Measurements from ENCODE around the gene CFD. TPM values are rescaled to one million over a fixed set of nuclear protein-coding genes. Genes with fewer than 3 reads are reported as not detected.
"Not testable (repeated sequence)": the region's sequence is repeated elsewhere in the genome, so short reads cannot be mapped to it uniquely, and the experiment has no call there.

CFD gene
- total RNA-seq, 4 donors from 2014 or later, result 1,367 to 3,469 (median 2,171) TPM

GRCh38 chr19:850221-850978, 9.1 kb upstream of the CFD start:
- no peak for TF ChIP-seq CTCF (IDR thresholded peaks at IDR 0.05)
- ATAC-seq (ENCODE audit: low FRiP score) (peak; percentile 80), DNase-seq (ENCODE audit: low spot score) (peak; percentile 65)

- TF ChIP-seq CTCF (IDR thresholded peaks at IDR 0.05), result no peak
- ATAC-seq (ENCODE audit: low FRiP score), result no peak
- no peak for DNase-seq (ENCODE audit: low spot score)
Observed at GRCh38 chr19:850979-851335, 8.5 kb upstream of the CFD start.

- ATAC-seq (ENCODE audit: low FRiP score) (no peak), DNase-seq (ENCODE audit: low spot score) (no peak)
- no peak for TF ChIP-seq CTCF (IDR thresholded peaks at IDR 0.05)
Observed at GRCh38 chr19:852136-853013, 7.1 kb upstream of the CFD start, which contains the start of gene ELANE. ELANE (plus strand) TSS chr19:852303; CDS start chr19:852329, 26 bp downstream.

GRCh38 chr19:853014-853585, 6.4 kb upstream of the CFD start:
- ATAC-seq (ENCODE audit: low FRiP score) (no peak), DNase-seq (ENCODE audit: low spot score) (no peak)
- no peak for TF ChIP-seq CTCF (IDR thresholded peaks at IDR 0.05)

GRCh38 chr19:853614-854220, 5.7 kb upstream of the CFD start:
- DNase-seq (ENCODE audit: low spot score); ATAC-seq (ENCODE audit: low FRiP score): not testable (repeated sequence)

- ATAC-seq (ENCODE audit: low FRiP score) (no peak), DNase-seq (ENCODE audit: low spot score) (no peak)
- no peak for TF ChIP-seq CTCF (IDR thresholded peaks at IDR 0.05)
Observed at GRCh38 chr19:854549-854948, 4.9 kb upstream of the CFD start.

- ATAC-seq (ENCODE audit: low FRiP score) (no peak), DNase-seq (ENCODE audit: low spot score) (no peak)
- no peak for TF ChIP-seq CTCF (IDR thresholded peaks at IDR 0.05)
Observed at GRCh38 chr19:855142-855541, 4.3 kb upstream of the CFD start.

All from omental fat pad (tissue), 4 donors.